MCF 10A (cell line): ENCODE measurements around the gene MED14. TPM values are rescaled to one million over a fixed set of nuclear protein-coding genes. Genes with fewer than 3 reads are reported as not detected.

Source experiments
- BruUV-seq: library from RNA; stranded (reverse); fragments of 400-500 nt; replicated peaks from 2 replicates; lab custom pipeline; 2021; lab: Mats Ljungman, UMichigan
- CTCF ChIA-PET: fragments of 300-600 bp; sonication (Branson Sonifier 250); formaldehyde crosslinking; extraction: SDS; loops from one replicate; lab custom pipeline; 2021; ENCODE audit warnings: antibody characterized with exemption, inconsistent platforms; lab: Yijun Ruan, JAX
- POLR2A ChIA-PET: fragments of 300-600, 350-650 bp; sonication (Branson Sonifier 250); formaldehyde crosslinking; extraction: SDS; loops from one replicate; lab custom pipeline; 2020; ENCODE audit warnings: antibody characterized with exemption, inconsistent platforms; lab: Yijun Ruan, JAX
- DNase-seq: peaks from one replicate; pipeline ENCODE4 v3.0.0-alpha.2; 2018; ENCODE audit not compliant: unreplicated experiment
- H3K27ac Mint-ChIP-seq: one replicate; pipeline ENCODE4 v1.8.0; 2022; ENCODE audit warnings: mild to moderate bottlenecking, low read depth, mixed read lengths; ENCODE audit not compliant: unreplicated experiment
- H3K27me3 Mint-ChIP-seq: one replicate; pipeline ENCODE4 v1.8.0; 2022; ENCODE audit warnings: mixed read lengths; ENCODE audit not compliant: insufficient read depth, unreplicated experiment
- H3K36me3 Mint-ChIP-seq: one replicate; pipeline ENCODE4 v1.8.0; 2022; ENCODE audit warnings: mild to moderate bottlenecking, moderate library complexity, mixed read lengths; ENCODE audit not compliant: insufficient read depth, unreplicated experiment
- H3K4me1 Mint-ChIP-seq: one replicate; pipeline ENCODE4 v1.8.0; 2022; ENCODE audit warnings: mixed read lengths; ENCODE audit not compliant: insufficient read depth, unreplicated experiment
- H3K4me3 Mint-ChIP-seq: one replicate; pipeline ENCODE4 v1.8.0; 2022; ENCODE audit warnings: mild to moderate bottlenecking, moderate library complexity, mixed read lengths; ENCODE audit not compliant: unreplicated experiment
- H3K9me3 Mint-ChIP-seq: one replicate; pipeline ENCODE4 v1.8.0; 2022; ENCODE audit warnings: mixed read lengths; ENCODE audit not compliant: unreplicated experiment
- intact Hi-C: fragments of 100-400 bp; cut with micrococcal nuclease; formaldehyde crosslinking; loops from 2 replicates; pipeline ENCODE4 v1.14.1; 2022
- total RNA-seq: library from RNA; stranded (reverse); gene quantifications from 2 replicates; pipeline ENCODE4 v1.2.3, GENCODE V29; 2022
- TF ChIP-seq, protein P1 (sequence below): fragments of 200-600 bp; IDR thresholded peaks from one replicate; pipeline ENCODE4 v1.8.0; 2022; ENCODE audit warnings: antibody characterized with exemption, mild to moderate bottlenecking; ENCODE audit not compliant: unreplicated experiment

The MED14 gene
- total RNA-seq, 1 experiment from 2014 or later, result 36.4 TPM

DNA sequence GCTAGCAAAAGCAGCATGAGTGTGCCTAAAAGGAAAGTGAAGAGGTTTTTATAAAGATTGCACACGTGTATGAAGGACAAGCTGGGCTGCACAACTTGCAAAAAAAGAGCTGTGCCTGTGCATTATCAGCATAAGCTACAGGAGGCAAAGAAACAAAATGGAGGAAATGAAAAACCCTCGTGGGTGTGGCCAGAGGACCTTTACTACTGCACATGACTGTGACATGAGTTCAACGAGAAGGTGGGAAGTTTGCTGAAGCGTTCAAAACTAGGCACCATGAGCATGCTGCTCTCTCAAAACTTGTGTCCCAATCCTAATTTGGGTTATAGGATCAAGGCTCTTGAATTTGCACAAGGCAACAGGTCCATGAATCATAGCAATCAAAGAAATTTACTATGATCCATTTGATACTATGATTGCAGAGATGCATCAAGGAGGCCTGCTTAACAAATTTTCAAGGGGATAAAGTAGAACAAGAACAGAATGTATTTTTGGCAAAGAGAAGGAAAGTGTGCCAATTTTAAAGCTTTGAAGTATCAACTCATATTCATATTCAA, 49.9 kb downstream of the MED14 start:
- POLR2A ChIA-PET, result interaction anchor here (0.7 to 1.2 kb wide), 2 partner anchors 11 kb away, joined by 3 read pairs; no protein-coding TSS in a partner anchor
- TF ChIP-seq, protein P1, sequence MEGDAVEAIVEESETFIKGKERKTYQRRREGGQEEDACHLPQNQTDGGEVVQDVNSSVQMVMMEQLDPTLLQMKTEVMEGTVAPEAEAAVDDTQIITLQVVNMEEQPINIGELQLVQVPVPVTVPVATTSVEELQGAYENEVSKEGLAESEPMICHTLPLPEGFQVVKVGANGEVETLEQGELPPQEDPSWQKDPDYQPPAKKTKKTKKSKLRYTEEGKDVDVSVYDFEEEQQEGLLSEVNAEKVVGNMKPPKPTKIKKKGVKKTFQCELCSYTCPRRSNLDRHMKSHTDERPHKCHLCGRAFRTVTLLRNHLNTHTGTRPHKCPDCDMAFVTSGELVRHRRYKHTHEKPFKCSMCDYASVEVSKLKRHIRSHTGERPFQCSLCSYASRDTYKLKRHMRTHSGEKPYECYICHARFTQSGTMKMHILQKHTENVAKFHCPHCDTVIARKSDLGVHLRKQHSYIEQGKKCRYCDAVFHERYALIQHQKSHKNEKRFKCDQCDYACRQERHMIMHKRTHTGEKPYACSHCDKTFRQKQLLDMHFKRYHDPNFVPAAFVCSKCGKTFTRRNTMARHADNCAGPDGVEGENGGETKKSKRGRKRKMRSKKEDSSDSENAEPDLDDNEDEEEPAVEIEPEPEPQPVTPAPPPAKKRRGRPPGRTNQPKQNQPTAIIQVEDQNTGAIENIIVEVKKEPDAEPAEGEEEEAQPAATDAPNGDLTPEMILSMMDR, result no peak
- CTCF ChIA-PET, result interaction anchor here (0.5 to 3.7 kb wide), 5 partner anchors 11 to 429 kb away, joined by 3 to 13 read pairs (median 5); no protein-coding TSS in a partner anchor
- H3K4me3 Mint-ChIP-seq, result no peak overlapping the region
- no peak overlapping the region for H3K27ac Mint-ChIP-seq
- H3K27me3 Mint-ChIP-seq, result peaks cover 45% of the 10 kb centered on the region
- H3K9me3 Mint-ChIP-seq, result no peaks in the 10 kb centered on the region
- H3K36me3 Mint-ChIP-seq, result peaks cover 20% of the 10 kb centered on the region
- DNase-seq, result no peak
- no peaks in the 10 kb centered on the region for H3K4me1 Mint-ChIP-seq
- intact Hi-C loops, result no loop called here
- no TSS peak for BruUV-seq

GRCh38 chrX:40684092-40684491, 51.2 kb downstream of the MED14 start:
- no peak for DNase-seq
- peaks cover 45% of the 10 kb centered on the region for H3K27me3 Mint-ChIP-seq
- POLR2A ChIA-PET, result interaction anchor here (0.6 to 0.7 kb wide), 3 partner anchors 97 to 543 kb away, joined by 3 read pairs; no protein-coding TSS in a partner anchor
- TF ChIP-seq, protein P1, result no peak
- peaks cover 20% of the 10 kb centered on the region for H3K36me3 Mint-ChIP-seq
- no peak overlapping the region for H3K4me3 Mint-ChIP-seq
- BruUV-seq, result no TSS peak
- H3K9me3 Mint-ChIP-seq, result no peaks in the 10 kb centered on the region
- CTCF ChIA-PET, result interaction anchor here (0.6 kb wide), 1 partner anchor 239 kb away, joined by 5 read pairs; no protein-coding TSS in a partner anchor
- H3K4me1 Mint-ChIP-seq, result no peaks in the 10 kb centered on the region
- H3K27ac Mint-ChIP-seq, result no peak overlapping the region
- intact Hi-C loops, result no loop called here

DNA sequence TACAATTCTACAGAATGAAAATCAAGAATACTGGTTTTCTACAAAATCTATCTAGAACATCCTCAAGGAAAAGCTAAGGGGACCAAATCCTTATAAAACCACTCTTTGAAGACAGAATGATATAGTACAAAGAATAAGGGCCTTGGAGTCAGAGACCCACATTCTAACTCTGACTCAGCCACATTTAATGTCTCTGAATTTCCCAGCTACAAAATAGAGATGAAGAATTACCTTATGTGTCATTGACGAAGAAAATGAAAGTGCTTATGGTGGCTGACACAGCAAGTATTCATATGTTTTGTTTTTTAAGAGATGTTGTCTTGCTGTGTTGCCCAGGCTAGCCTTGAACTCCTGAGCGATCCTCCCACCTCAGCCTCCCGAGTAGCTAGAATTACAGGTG, 52.1 kb downstream of the MED14 start:
- CTCF ChIA-PET, result no interaction called here
- BruUV-seq, result no TSS peak

GRCh38 chrX:40671126-40671525, 64.2 kb downstream of the MED14 start:
- no TSS peak for BruUV-seq
- peaks cover 31% of the 10 kb centered on the region for H3K27me3 Mint-ChIP-seq
- peaks cover 27% of the 10 kb centered on the region for H3K36me3 Mint-ChIP-seq
- ChIA-PET CTCF (interaction anchor here (2.3 kb wide), 1 partner anchor 123 kb away, joined by 12 read pairs; no protein-coding TSS in a partner anchor), POLR2A (no interaction called here)
- no peaks in the 10 kb centered on the region for H3K4me1 Mint-ChIP-seq
- no peak overlapping the region for H3K4me3 Mint-ChIP-seq
- intact Hi-C loops, result no loop called here
- DNase-seq, result no peak
- H3K9me3 Mint-ChIP-seq, result no peaks in the 10 kb centered on the region
- H3K27ac Mint-ChIP-seq, result no peak overlapping the region
- TF ChIP-seq, protein P1, result no peak

More for the DNA sequence above, 52.1 kb downstream of the MED14 start:
- Mint-ChIP-seq H3K27me3 (peaks cover 45% of the 10 kb centered on the region), H3K27ac (no peak overlapping the region), H3K4me1 (no peaks in the 10 kb centered on the region), H3K36me3 (peaks cover 22% of the 10 kb centered on the region), H3K9me3 (no peaks in the 10 kb centered on the region), H3K4me3 (no peak overlapping the region)
- DNase-seq, result no peak
- intact Hi-C loops, result no loop called here
- POLR2A ChIA-PET, result interaction anchor here (0.6 to 0.7 kb wide), 3 partner anchors 241 to 544 kb away, joined by 3 read pairs; no protein-coding TSS in a partner anchor
- TF ChIP-seq, protein P1, result no peak
